Measurements from ENCODE around the gene CYBA. TPM values are rescaled to one million over a fixed set of nuclear protein-coding genes. Genes with fewer than 3 reads are reported as not detected.

CYBA gene
- total RNA-seq, 2 donors from 2014 or later = 82.0 to 132 TPM

DNA sequence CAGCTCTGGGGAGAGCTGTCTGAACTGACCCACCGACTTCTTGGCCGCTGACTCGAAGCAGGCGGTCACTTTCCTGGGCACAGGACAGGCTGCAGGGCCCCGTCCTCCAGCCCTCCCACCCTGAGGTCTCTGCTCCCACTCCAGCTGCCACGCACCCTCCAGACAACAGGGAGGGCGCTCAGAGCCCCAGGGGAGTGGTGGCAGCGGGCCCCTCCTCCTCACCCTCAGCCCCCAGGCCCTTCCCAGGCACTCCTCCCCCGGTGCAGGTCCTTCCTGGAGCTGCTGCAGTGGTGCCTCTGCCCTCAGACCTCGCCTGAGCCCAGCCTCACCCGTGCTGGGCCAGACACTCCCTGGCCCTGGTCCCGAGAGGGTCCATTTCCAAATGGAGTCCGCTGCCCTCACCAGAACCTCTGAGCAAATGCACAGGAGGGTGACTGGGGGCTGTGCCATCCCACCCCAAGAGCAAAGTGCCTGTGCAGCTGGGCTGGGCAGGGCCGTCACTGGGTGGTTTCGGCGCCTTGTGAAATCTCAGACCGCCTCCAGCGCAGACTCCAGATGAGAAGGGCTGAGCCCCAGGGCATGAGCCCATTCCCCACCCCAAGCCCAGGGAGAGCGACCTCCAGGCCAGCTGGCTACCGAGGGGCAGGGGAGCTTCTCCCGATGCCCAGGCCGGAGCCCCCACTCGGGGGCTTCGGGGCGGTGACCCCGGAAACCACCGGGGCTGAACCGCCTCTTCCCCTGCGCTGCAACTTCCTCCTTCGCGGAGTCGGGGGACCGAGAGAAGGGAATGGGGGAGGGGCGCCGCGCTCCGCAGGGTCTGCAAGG, 717 bp downstream of the CYBA start:
- Histone ChIP-seq H3K36me3 (no peaks in the 10 kb centered on the region), H3K27ac (peak overlapping the region; percentile 61 to 75), H3K9me3 (no peaks in the 10 kb centered on the region), H3K4me3 (peak overlapping the region; percentile 70 to 75), H3K27me3 (no peaks in the 10 kb centered on the region), H3K4me1 (peaks cover 0 to 29% of the 10 kb centered on the region in 2 donors)
- TF ChIP-seq, protein P1, sequence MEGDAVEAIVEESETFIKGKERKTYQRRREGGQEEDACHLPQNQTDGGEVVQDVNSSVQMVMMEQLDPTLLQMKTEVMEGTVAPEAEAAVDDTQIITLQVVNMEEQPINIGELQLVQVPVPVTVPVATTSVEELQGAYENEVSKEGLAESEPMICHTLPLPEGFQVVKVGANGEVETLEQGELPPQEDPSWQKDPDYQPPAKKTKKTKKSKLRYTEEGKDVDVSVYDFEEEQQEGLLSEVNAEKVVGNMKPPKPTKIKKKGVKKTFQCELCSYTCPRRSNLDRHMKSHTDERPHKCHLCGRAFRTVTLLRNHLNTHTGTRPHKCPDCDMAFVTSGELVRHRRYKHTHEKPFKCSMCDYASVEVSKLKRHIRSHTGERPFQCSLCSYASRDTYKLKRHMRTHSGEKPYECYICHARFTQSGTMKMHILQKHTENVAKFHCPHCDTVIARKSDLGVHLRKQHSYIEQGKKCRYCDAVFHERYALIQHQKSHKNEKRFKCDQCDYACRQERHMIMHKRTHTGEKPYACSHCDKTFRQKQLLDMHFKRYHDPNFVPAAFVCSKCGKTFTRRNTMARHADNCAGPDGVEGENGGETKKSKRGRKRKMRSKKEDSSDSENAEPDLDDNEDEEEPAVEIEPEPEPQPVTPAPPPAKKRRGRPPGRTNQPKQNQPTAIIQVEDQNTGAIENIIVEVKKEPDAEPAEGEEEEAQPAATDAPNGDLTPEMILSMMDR (IDR thresholded peaks at IDR 0.05) = no peak
- DNase-seq (ENCODE audit: low spot score) = peak; percentile 73

DNA sequence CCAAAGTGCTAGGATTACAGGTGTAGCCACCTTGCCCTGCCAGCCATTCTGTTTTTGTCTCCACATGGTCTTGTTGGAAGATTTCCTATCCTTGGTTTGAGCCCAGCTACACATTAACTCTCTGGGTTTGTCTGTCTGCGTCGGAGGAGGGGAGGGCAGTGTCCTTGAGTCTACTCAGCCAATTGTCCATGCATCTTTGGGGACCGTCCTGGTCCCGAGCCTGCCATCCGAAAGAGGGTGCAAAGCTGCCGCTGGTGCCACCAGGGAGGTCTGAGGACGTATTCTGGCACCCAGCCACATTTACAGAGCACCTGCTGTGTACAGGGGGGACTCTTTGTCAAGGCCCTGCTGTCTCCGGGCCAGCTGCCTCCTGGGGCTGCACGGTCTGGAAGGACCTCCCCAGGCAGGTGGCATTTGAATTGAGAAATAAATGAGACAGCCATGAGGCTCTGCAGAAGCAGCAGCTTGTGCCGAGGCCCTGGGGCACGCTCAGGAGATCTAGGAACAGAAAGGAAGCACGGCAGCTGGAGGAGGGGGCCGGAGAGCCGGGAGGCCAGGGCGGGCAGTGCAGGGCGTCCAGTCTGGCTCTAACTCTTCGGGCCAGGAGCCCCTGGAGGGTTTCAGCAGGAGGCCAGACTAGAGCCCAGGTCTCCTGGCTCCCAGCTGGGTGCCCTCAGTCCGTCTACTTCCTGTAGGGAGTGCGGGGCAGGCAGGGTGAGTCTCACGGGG, 1.5 kb downstream of the CYBA start:
- H3K27ac ChIP-seq = peak overlapping the region in 1 of 2 donors; percentile 75
- peak overlapping the region in 1 of 2 donors; percentile 70 for H3K4me3 ChIP-seq
- H3K27me3 ChIP-seq = no peaks in the 10 kb centered on the region
- DNase-seq (ENCODE audit: low spot score) = no peak
- TF ChIP-seq, protein P1 (IDR thresholded peaks at IDR 0.05) = no peak
- H3K9me3 ChIP-seq = no peaks in the 10 kb centered on the region
- H3K4me1 ChIP-seq = peaks cover 0 to 29% of the 10 kb centered on the region in 2 donors
- H3K36me3 ChIP-seq = no peaks in the 10 kb centered on the region

DNA sequence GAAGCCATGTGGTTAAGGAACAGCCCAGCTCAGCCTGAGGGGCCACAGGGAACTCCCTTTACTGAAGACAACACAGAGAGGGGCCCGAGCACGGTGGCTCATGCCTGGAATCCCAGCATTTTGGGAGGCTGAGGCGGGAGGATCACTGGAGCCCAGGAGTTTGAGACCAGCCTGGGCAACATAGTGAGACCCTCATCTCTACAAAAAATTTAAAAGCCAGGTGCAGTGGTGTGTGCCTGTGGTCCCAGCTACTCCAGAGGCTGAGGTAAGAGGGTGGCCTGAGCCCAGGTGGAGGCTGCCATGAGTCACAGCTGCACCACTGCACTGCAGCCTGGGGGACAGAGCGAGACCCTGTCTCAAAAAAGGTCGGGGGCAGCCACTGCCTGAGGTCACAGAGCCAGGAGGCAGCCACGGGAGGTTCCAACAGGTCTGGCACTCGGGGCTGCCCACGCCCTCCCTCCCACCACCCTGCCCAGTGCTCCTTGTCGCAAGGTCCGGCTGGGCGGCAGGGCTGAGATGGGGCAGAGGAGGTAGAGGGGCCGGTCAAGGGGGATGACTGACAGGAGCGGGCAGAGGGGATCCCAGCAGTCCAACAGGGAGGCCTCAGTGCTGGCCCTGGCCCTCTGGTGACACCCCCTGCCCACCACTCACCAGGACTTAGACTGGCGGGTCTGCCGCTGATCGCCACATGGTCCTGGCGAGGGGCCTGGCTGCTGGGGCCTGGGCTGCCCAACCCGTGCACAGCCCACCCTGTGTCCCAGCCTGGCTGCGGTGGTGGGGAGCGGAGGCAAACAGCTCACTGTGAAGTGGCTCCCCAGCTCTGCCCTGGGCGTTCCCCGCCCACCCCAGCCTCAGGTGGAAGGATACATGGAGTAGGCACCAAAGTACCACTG, 3.4 kb downstream of the CYBA start:
- no peaks in the 10 kb centered on the region for H3K36me3 ChIP-seq
- H3K9me3 ChIP-seq = no peaks in the 10 kb centered on the region
- no peak for DNase-seq (ENCODE audit: low spot score)
- H3K27me3 ChIP-seq = no peaks in the 10 kb centered on the region
- H3K27ac ChIP-seq = no peak overlapping the region
- H3K4me3 ChIP-seq = no peak overlapping the region
- TF ChIP-seq, protein P1 (IDR thresholded peaks at IDR 0.05) = no peak
- peaks cover 0 to 29% of the 10 kb centered on the region in 2 donors for H3K4me1 ChIP-seq

DNA sequence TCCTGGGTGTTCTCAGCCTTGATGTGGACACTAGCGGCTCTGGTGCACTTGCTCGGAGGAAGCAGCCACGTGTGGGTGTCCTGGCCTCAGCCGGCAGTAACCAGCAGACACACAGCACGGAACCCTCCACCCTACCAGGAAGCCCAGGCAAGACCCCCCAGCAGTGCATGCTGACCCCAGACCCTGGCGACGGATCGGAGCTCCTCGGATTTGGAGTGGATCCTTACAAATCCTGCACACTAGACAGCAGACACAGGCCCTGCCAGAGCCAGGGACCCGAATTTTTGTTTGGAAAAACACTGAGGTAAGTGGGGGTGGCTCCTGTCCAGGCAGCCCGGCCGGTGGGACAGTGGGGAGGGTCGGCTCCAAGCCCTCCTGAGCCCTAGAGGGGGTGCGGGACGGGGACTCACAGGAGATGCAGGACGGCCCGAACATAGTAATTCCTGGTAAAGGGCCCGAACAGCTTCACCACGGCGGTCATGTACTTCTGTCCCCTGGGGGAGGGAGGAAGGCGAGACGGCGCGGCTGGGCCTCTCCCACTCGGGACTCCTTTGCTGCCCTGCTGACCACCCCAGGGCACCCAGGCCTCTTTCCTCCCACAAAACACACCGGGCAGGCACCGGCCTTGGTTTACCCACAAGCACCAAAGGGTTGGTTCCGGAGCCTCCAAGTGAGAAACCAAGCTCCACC, 4.4 kb downstream of the CYBA start:
- Histone ChIP-seq H3K4me1 (peaks cover 0 to 23% of the 10 kb centered on the region in 2 donors), H3K9me3 (no peaks in the 10 kb centered on the region), H3K36me3 (no peaks in the 10 kb centered on the region), H3K27ac (no peak overlapping the region), H3K4me3 (no peak overlapping the region), H3K27me3 (no peaks in the 10 kb centered on the region)
- TF ChIP-seq, protein P1 (IDR thresholded peaks at IDR 0.05) = no peak
- DNase-seq (ENCODE audit: low spot score) = no peak

DNA sequence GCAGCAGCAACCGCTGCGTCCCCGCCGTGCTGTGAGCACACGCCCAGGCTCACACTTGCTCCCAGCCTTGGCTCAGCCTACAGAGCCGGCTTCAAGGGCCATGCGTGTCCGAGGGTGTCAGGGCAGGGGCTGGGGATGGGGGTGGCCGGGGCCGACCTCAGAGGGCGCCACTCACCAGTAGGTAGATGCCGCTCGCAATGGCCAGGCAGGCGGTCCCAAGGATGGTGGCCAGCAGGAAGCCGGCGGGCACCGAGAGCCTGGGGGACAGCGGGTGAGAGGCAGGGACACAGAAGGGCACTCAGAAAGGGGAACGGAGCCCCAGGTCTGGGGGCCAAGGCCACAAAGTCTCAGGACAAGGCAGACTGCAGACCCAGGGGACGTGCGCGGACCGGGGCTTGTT, 4.9 kb downstream of the CYBA start:
- Histone ChIP-seq H3K4me3 (no peak overlapping the region), H3K27me3 (no peaks in the 10 kb centered on the region), H3K4me1 (peaks cover 0 to 17% of the 10 kb centered on the region in 2 donors), H3K36me3 (no peaks in the 10 kb centered on the region), H3K27ac (no peak overlapping the region), H3K9me3 (no peaks in the 10 kb centered on the region)
- TF ChIP-seq, protein P1 (IDR thresholded peaks at IDR 0.05) = no peak
- DNase-seq (ENCODE audit: low spot score) = no peak
